HL-60/S4 (cell line): ENCODE results near the gene NAV2.

Experiments used
- in situ Hi-C: fragments of 300-500 bp; cut with MboI; formaldehyde crosslinking; loops from 2 replicates; pipeline ENCODE4 v1.14.3; 2022; ENCODE audit warnings: low sequenced_read_pairs

NAV2 gene

GRCh38 chr11:20008871-20009644, 296.4 kb downstream of the NAV2 start:
- in situ Hi-C loops, result no loop called here

- in situ Hi-C loops, result no loop called here
These were observed 297.7 kb downstream of the NAV2 start for GRCh38 chr11:20010156-20010850.

- in situ Hi-C loops, result no loop called here
These were observed 298.2 kb downstream of the NAV2 start for GRCh38 chr11:20010851-20011225.

- in situ Hi-C loops, result no loop called here
These were observed 298.8 kb downstream of the NAV2 start for GRCh38 chr11:20011307-20011951.

- in situ Hi-C loops, result no loop called here
These were observed 300.9 kb downstream of the NAV2 start for GRCh38 chr11:20013346-20014066.

GRCh38 chr11:20014067-20014402, 301.4 kb downstream of the NAV2 start:
- in situ Hi-C loops, result no loop called here

- in situ Hi-C loops, result no loop called here
These were observed 302.5 kb downstream of the NAV2 start for GRCh38 chr11:20015101-20015500.

- in situ Hi-C loops, result no loop called here
These were observed 303.1 kb downstream of the NAV2 start for GRCh38 chr11:20015529-20016427.

- in situ Hi-C loops, result no loop called here
These were observed 303.9 kb downstream of the NAV2 start for GRCh38 chr11:20016526-20016925.

GRCh38 chr11:20017320-20017719, 304.7 kb downstream of the NAV2 start:
- in situ Hi-C loops, result no loop called here

GRCh38 chr11:20020198-20020597, 307.6 kb downstream of the NAV2 start:
- in situ Hi-C loops, result no loop called here

- in situ Hi-C loops, result no loop called here
These were observed 308.1 kb downstream of the NAV2 start for GRCh38 chr11:20020716-20021115.

- in situ Hi-C loops, result no loop called here
These were observed 308.6 kb downstream of the NAV2 start for GRCh38 chr11:20021212-20021611.

GRCh38 chr11:20021771-20022362, 309.2 kb downstream of the NAV2 start:
- in situ Hi-C loops, result no loop called here

- in situ Hi-C loops, result no loop called here
These were observed 309.9 kb downstream of the NAV2 start for GRCh38 chr11:20022363-20023081.

GRCh38 chr11:20023082-20023426, 310.4 kb downstream of the NAV2 start:
- in situ Hi-C loops, result no loop called here

GRCh38 chr11:20024172-20024935, 311.7 kb downstream of the NAV2 start:
- in situ Hi-C loops, result no loop called here

- in situ Hi-C loops, result no loop called here
These were observed 312.7 kb downstream of the NAV2 start for GRCh38 chr11:20025332-20025840.
